Non-pigmented ciliary epithelial cell (primary cell): ENCODE data around the gene PCDHGA12.
"Not testable (repeated sequence)": the region's sequence is repeated elsewhere in the genome, so short reads cannot be mapped to it uniquely, and the experiment has no call there.

Experiments used
- DNase-seq: peaks from one replicate; pipeline ENCODE4 v3.0.0-alpha.2; 2010; ENCODE audit warnings: low read depth

The PCDHGA12 gene

GRCh38 chr5:141407790-141408505, 22.4 kb upstream of the PCDHGA12 start, which contains the start of gene PCDHGB6:
PCDHGB6 (plus strand) TSS chr5:141408021; CDS start chr5:141408203, 182 bp downstream.
- DNase-seq, result not testable (repeated sequence)

GRCh38 chr5:141409598-141410306, 20.6 kb upstream of the PCDHGA12 start:
- DNase-seq, result no peak

- DNase-seq, result no peak
Measured at GRCh38 chr5:141411575-141411974, 18.7 kb upstream of the PCDHGA12 start.

- DNase-seq, result no peak
Measured at GRCh38 chr5:141412854-141413539, 17.3 kb upstream of the PCDHGA12 start, which contains the start of gene PCDHGA10. PCDHGA10 (plus strand) TSS chr5:141412987; CDS start chr5:141413176, 189 bp downstream.

GRCh38 chr5:141413540-141414069, 16.7 kb upstream of the PCDHGA12 start:
- no peak for DNase-seq

GRCh38 chr5:141414548-141415274, 15.6 kb upstream of the PCDHGA12 start:
- DNase-seq, result not testable (repeated sequence)

- not testable (repeated sequence) for DNase-seq
Measured at GRCh38 chr5:141415275-141415618, 15.1 kb upstream of the PCDHGA12 start.

- not testable (repeated sequence) for DNase-seq
Measured at GRCh38 chr5:141417494-141418172, 12.7 kb upstream of the PCDHGA12 start, which contains the start of gene PCDHGB7. PCDHGB7 (plus strand) TSS chr5:141417677; CDS start chr5:141417860, 183 bp downstream.

- DNase-seq, result no peak
Measured at GRCh38 chr5:141419074-141419880, 11.0 kb upstream of the PCDHGA12 start.

- no peak for DNase-seq
Measured at GRCh38 chr5:141420855-141421488, 9.3 kb upstream of the PCDHGA12 start, which contains the start of gene PCDHGA11. PCDHGA11 (plus strand) TSS chr5:141421051; CDS start chr5:141421228, 177 bp downstream.

GRCh38 chr5:141421489-141421855, 8.8 kb upstream of the PCDHGA12 start:
- no peak for DNase-seq

GRCh38 chr5:141422742-141423291, 7.5 kb upstream of the PCDHGA12 start:
- DNase-seq, result no peak

GRCh38 chr5:141427783-141428426, 2.4 kb upstream of the PCDHGA12 start:
- DNase-seq, result no peak

GRCh38 chr5:141431286-141431685, 979 bp downstream of the PCDHGA12 start:
- no peak for DNase-seq

- not testable (repeated sequence) for DNase-seq
Measured at GRCh38 chr5:141432308-141432707, 2.0 kb downstream of the PCDHGA12 start.

GRCh38 chr5:141432726-141433125, 2.4 kb downstream of the PCDHGA12 start:
- not testable (repeated sequence) for DNase-seq

- DNase-seq, result no peak
Measured at GRCh38 chr5:141434006-141434405, 3.7 kb downstream of the PCDHGA12 start.

- DNase-seq, result no peak
Measured at GRCh38 chr5:141437221-141437620, 6.9 kb downstream of the PCDHGA12 start.
